Stimulated activated CD4-positive, alpha-beta T cell treated with anti-CD3 and anti-CD28 coated beads, Interleukin-1b, Interleukin-23, amount 100 ng/mL, for 48 hours (primary cell): Measurements from ENCODE around the gene SMC3.

Experiments
- DNase-seq: peaks from one replicate; pipeline ENCODE4 v3.0.0-alpha.2; 2020

The SMC3 gene

GRCh38 chr10:110648692-110649346 lies 81.3 kb downstream of the SMC3 start:
- DNase-seq, result no peak

DNA sequence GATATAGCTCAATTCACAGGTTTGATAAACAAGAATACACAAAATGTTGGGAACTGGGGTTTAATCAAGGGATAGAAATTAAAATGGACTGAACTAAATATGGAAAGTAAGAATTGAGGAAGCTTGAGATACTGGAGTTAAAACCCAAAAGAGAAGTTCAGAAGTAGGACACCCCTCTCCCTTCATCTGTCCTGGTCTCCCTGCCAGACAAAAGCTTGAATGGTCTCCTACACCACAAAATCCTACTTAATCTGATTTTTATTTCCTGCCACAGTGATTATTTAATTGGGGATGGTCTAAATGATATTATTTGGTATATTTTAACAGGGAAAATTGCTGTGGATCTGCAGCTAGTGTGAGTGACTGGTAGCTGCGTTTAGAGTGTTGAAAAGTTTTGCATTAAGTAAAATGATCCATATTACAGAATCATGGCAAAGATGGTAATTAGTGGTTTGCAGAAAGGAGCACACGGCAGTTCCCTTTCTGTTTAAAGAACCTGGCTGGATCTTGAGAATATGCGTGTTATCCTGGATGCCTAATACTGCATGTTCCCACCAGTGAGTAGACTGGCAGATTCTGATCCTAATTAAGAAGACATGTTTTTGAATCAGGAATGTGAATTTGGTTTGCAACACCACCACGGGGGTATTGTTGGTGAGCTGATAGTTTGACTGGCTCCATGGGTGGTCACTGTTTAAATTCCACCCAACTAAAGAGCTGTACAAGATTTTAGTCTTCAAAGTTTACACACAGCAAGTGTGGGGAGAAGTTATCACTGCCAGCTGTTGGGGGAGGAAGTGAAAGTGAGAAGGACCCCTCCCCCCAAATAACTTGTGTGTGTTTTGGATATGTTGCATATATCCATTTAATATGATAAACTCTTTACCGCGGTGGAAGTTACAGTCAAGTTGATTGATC lies 82.1 kb downstream of the SMC3 start:
- no peak for DNase-seq

- no peak for DNase-seq
Observed at GRCh38 chr10:110650265-110650668, 82.8 kb downstream of the SMC3 start.

- no peak for DNase-seq
Observed at GRCh38 chr10:110651044-110651958, 83.8 kb downstream of the SMC3 start.

GRCh38 chr10:110652475-110653118 lies 85.1 kb downstream of the SMC3 start:
- DNase-seq, result no peak
